Femur (tissue), 1 donor: ENCODE data around the gene PXDN.
"Not testable (repeated sequence)": the region's sequence is repeated elsewhere in the genome, so short reads cannot be mapped to it uniquely, and the experiment has no call there.

Source experiments
- DNase-seq: peaks from one replicate; pipeline ENCODE4 v3.0.0-alpha.2; 2017

PXDN gene

GRCh38 chr2:1718339-1719220, 25.7 kb downstream of the PXDN start:
- no peak for DNase-seq

- DNase-seq: peak; percentile 59
Measured at GRCh38 chr2:1717113-1717512, 27.2 kb downstream of the PXDN start.

- no peak for DNase-seq
Measured at GRCh38 chr2:1716441-1716840, 27.9 kb downstream of the PXDN start.

- DNase-seq: not testable (repeated sequence)
Measured at GRCh38 chr2:1716014-1716305, 28.4 kb downstream of the PXDN start.

- peak; percentile 77 for DNase-seq
Measured at GRCh38 chr2:1715184-1716013, 28.9 kb downstream of the PXDN start.

- DNase-seq: no peak
Measured at GRCh38 chr2:1714291-1715064, 29.8 kb downstream of the PXDN start.

GRCh38 chr2:1713839-1714236, 30.5 kb downstream of the PXDN start:
- DNase-seq: no peak

- no peak for DNase-seq
Measured at GRCh38 chr2:1713142-1713838, 31.0 kb downstream of the PXDN start.

- no peak for DNase-seq
Measured at GRCh38 chr2:1709946-1710560, 34.3 kb downstream of the PXDN start.

- no peak for DNase-seq
Measured at GRCh38 chr2:1709335-1709605, 35.0 kb downstream of the PXDN start.

GRCh38 chr2:1708476-1709334, 35.6 kb downstream of the PXDN start:
- no peak for DNase-seq

GRCh38 chr2:1707771-1708418, 36.4 kb downstream of the PXDN start:
- DNase-seq: peak; percentile 89

GRCh38 chr2:1706089-1706841, 38.0 kb downstream of the PXDN start:
- DNase-seq: not testable (repeated sequence)

- no peak for DNase-seq
Measured at GRCh38 chr2:1705557-1706076, 38.7 kb downstream of the PXDN start.

GRCh38 chr2:1704631-1705556, 39.4 kb downstream of the PXDN start:
- DNase-seq: no peak

GRCh38 chr2:1702186-1702565, 42.1 kb downstream of the PXDN start:
- no peak for DNase-seq

GRCh38 chr2:1701556-1702185, 42.6 kb downstream of the PXDN start:
- no peak for DNase-seq

- DNase-seq: no peak
Measured at GRCh38 chr2:1701020-1701419, 43.3 kb downstream of the PXDN start.
